Thyroid gland (tissue), 4 donors: ENCODE results near the gene MPIG6B. TPM values are rescaled to one million over a fixed set of nuclear protein-coding genes. Genes with fewer than 3 reads are reported as not detected.
A peak's percentile ranks its signal among the peaks of the same experiment; 100 is the strongest.

ENCODE experiments used
- DNase-seq, 2 donors: peaks; one replicate each; pipeline ENCODE4 v3.0.0-alpha.2; 2019
- H3K27ac ChIP-seq, 3 donors: fragments of 200-600 bp; sonication (generic); 1 replicate in 2 of 3; 2 replicates in 1 of 3; pipeline ENCODE4 v1.5.1; 2016 to 2019; ENCODE audit warnings: mild to moderate bottlenecking in 1 of 3, moderate library complexity in 1 of 3
- H3K27me3 ChIP-seq: fragments of 200-600 bp; sonication (generic); one replicate; pipeline ENCODE4 v1.5.1; 2019
- H3K36me3 ChIP-seq, 2 donors: fragments of 200-600 bp; sonication (generic); one replicate each; pipeline ENCODE4 v1.5.1; 2016 to 2019
- H3K4me1 ChIP-seq, 2 donors: fragments of 200-600 bp; sonication (generic); one replicate each; pipeline ENCODE4 v1.5.1; 2017 to 2019
- H3K4me3 ChIP-seq, 3 donors: fragments of 200-600 bp; sonication (generic); replicated peaks in 1 of 3; 1 replicate in 2 of 3; 2 replicates in 1 of 3; pipeline ENCODE4 v1.5.1; 2016; ENCODE audit warnings: mild to moderate bottlenecking in 1 of 3
- H3K9me3 ChIP-seq: fragments of 200-600 bp; sonication (generic); one replicate; pipeline ENCODE4 v1.5.1; 2017
- POLR2A ChIP-seq, 2 donors: fragments of 450-650 bp; IDR thresholded peaks; one replicate each; pipeline ENCODE4 v1.6.1; 2017; ENCODE audit warnings: antibody characterized with exemption in 2 of 2, mild to moderate bottlenecking in 2 of 2, moderate library complexity in 1 of 2
- WGBS, 2 donors: methylation state at CpG; one replicate each; pipeline ENCODE4 v1.1.5; 2017; 5-methylcytosine and 5-hydroxymethylcytosine counted together
- intact Hi-C: fragments of 100-400 bp; cut with DNase I; formaldehyde crosslinking; loops from one replicate; pipeline ENCODE4 v1.15.1; 2023
- total RNA-seq, 4 donors: library from RNA; depleted of rRNA; stranded (reverse); fragments of >200 nt; gene quantifications; one replicate each; pipeline ENCODE4 v1.2.3, GENCODE V29; 2016
- TF ChIP-seq, protein P1 (sequence below), 6 experiments: fragments of 200-600 bp in 3 of 6; fragments of 450-650 bp in 3 of 6; sonication (generic) in 3 of 6; IDR thresholded peaks; one replicate each; pipeline ENCODE4 v1.5.1; 2016 to 2019; ENCODE audit warnings: antibody characterized with exemption in 6 of 6, mild to moderate bottlenecking in 2 of 6, inconsistent platforms in 1 of 6, moderate library complexity in 1 of 6

The MPIG6B gene
- total RNA-seq, 4 donors from 2014 or later, result 0.54 to 1.8 TPM; not detected in 2

- intact Hi-C loops, result loop anchor here (5.0 kb wide), 1 partner anchor 43 kb away; no protein-coding TSS in a partner anchor
- no peak overlapping the region for H3K4me3 ChIP-seq
- TF ChIP-seq POLR2A (IDR thresholded peaks at IDR 0.05), result no peak
- TF ChIP-seq, protein P1, sequence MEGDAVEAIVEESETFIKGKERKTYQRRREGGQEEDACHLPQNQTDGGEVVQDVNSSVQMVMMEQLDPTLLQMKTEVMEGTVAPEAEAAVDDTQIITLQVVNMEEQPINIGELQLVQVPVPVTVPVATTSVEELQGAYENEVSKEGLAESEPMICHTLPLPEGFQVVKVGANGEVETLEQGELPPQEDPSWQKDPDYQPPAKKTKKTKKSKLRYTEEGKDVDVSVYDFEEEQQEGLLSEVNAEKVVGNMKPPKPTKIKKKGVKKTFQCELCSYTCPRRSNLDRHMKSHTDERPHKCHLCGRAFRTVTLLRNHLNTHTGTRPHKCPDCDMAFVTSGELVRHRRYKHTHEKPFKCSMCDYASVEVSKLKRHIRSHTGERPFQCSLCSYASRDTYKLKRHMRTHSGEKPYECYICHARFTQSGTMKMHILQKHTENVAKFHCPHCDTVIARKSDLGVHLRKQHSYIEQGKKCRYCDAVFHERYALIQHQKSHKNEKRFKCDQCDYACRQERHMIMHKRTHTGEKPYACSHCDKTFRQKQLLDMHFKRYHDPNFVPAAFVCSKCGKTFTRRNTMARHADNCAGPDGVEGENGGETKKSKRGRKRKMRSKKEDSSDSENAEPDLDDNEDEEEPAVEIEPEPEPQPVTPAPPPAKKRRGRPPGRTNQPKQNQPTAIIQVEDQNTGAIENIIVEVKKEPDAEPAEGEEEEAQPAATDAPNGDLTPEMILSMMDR (IDR thresholded peaks at IDR 0.05), result no peak
- H3K27me3 ChIP-seq, result no peaks in the 10 kb centered on the region
- H3K27ac ChIP-seq, result peak overlapping the region; percentile 82 to 98 (median 93)
- no peak for DNase-seq
- WGBS, 2 donors, result 88 to 89% methylated on average over 11 of the region's 11 CpGs
- H3K36me3 ChIP-seq, result peaks cover 33 to 42% of the 10 kb centered on the region in 2 donors
- peaks cover 37 to 53% of the 10 kb centered on the region in 2 donors for H3K4me1 ChIP-seq
- H3K9me3 ChIP-seq, result no peaks in the 10 kb centered on the region
Observed at GRCh38 chr6:31730631-31731086, 7.5 kb downstream of the MPIG6B start.

- Histone ChIP-seq H3K27ac (no peak overlapping the region), H3K4me1 (peaks cover 39 to 45% of the 10 kb centered on the region in 2 donors), H3K27me3 (no peaks in the 10 kb centered on the region), H3K4me3 (no peak overlapping the region), H3K9me3 (no peaks in the 10 kb centered on the region), H3K36me3 (peaks cover 33 to 42% of the 10 kb centered on the region in 2 donors)
- no peak for DNase-seq
- WGBS, 2 donors, result 68 to 79% methylated on average over 3 of the region's 3 CpGs
- intact Hi-C loops, result loop anchor here (5.0 kb wide), 1 partner anchor 45 kb away; no protein-coding TSS in a partner anchor
- TF ChIP-seq POLR2A (IDR thresholded peaks at IDR 0.05), result no peak
- TF ChIP-seq, protein P1 (IDR thresholded peaks at IDR 0.05), result no peak
Observed at GRCh38 chr6:31732029-31732428, 8.9 kb downstream of the MPIG6B start.

DNA sequence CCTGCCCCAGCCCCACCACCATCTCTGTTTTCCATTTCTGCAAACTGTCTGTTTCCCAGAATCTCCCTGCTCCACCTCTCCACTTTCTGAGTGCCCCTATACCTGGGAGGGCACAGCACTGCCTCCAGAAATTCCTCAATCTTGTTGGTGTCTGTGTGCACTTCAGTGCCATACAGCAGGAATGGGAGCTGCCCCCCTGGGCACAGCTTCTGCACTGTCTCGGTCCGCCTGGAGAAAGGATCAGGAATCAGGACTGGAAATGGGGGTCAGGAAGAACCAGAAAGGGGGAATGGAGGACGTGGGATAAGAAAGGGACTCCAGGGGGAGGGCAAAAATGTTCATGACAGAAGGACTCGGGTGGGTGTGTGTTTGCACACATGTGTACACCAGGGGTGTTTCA is 10.6 kb downstream of the MPIG6B start:
- TF ChIP-seq POLR2A (IDR thresholded peaks at IDR 0.05), result no peak
- TF ChIP-seq, protein P1 (IDR thresholded peaks at IDR 0.05), result no peak
- no peak for DNase-seq
- Histone ChIP-seq H3K36me3 (peaks cover 33 to 38% of the 10 kb centered on the region in 2 donors), H3K27me3 (no peaks in the 10 kb centered on the region), H3K4me3 (no peak overlapping the region), H3K27ac (peak overlapping the region in 2 of 3 donors; percentile 82 to 90), H3K9me3 (no peaks in the 10 kb centered on the region), H3K4me1 (peaks cover 23 to 42% of the 10 kb centered on the region in 2 donors)
- intact Hi-C loops, result loop anchor here (5.0 kb wide), 1 partner anchor 46 kb away; no protein-coding TSS in a partner anchor
- 89 to 92% methylated on average over 4 of the region's 4 CpGs for WGBS, 2 donors

DNA sequence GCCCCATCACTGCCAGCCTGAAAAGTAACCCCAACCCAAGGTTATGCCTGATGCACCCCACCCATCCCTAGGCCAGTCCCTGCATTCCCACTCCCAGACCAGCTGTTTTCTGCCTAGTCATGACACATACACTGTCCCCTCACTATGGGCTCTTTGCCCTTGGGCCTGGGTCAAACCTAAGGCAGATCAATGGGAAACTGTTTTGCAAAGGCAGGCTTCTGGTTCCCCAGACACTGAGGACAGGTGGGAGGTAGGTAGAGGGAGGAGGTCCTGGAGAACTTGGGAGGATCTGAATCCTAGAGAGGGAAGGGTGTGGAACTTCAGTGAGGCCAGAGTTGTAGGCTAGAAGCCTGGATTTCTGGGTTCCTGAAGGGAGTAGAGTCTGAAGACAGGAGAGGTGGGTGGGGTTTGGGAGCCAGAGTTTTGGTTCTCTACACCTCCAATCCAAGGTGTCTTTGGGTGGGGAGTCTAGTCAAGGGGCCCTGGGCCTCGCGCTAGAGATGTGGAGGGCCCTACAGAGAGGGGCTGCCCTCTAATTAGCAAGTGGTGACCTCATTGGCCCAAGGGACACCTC is 11.2 kb downstream of the MPIG6B start:
- H3K27me3 ChIP-seq, result no peaks in the 10 kb centered on the region
- no peak for DNase-seq
- intact Hi-C loops, result loop anchor here (5.0 kb wide), 1 partner anchor 47 kb away; no protein-coding TSS in a partner anchor
- H3K4me1 ChIP-seq, result peaks cover 22 to 42% of the 10 kb centered on the region in 2 donors
- peak overlapping the region; percentile 82 to 91 (median 90) for H3K27ac ChIP-seq
- H3K9me3 ChIP-seq, result no peaks in the 10 kb centered on the region
- WGBS, 2 donors, result 28 to 30% methylated on average over 2 of the region's 2 CpGs
- peak overlapping the region in 1 of 3 donors; percentile 68 for H3K4me3 ChIP-seq
- peaks cover 33 to 38% of the 10 kb centered on the region in 2 donors for H3K36me3 ChIP-seq
- TF ChIP-seq POLR2A (IDR thresholded peaks at IDR 0.05), result no peak

- Histone ChIP-seq H3K27me3 (no peaks in the 10 kb centered on the region), H3K27ac (peak overlapping the region; percentile 82 to 91 (median 90)), H3K4me3 (peak overlapping the region in 2 of 3 donors; percentile 68 to 86), H3K36me3 (peaks cover 33 to 38% of the 10 kb centered on the region in 2 donors), H3K4me1 (peaks cover 22 to 44% of the 10 kb centered on the region in 2 donors), H3K9me3 (no peaks in the 10 kb centered on the region)
- 2 to 3% methylated on average over 18 of the region's 18 CpGs for WGBS, 2 donors
- peak; percentile 50 for DNase-seq
- peak in 1 of 2 donors; percentile 41 for TF ChIP-seq POLR2A (IDR thresholded peaks at IDR 0.05)
- TF ChIP-seq, protein P1 (IDR thresholded peaks at IDR 0.05), result no peak
- intact Hi-C loops, result loop anchor here (5.0 kb wide), 2 partner anchors 33 to 48 kb away; partner anchors contain the start of gene ABHD16A
Observed at GRCh38 chr6:31734821-31735406, 11.7 kb downstream of the MPIG6B start.
